ENCODE measurements around the gene KLF4. TPM values are rescaled to one million over a fixed set of nuclear protein-coding genes. Genes with fewer than 3 reads are reported as not detected.

Gene KLF4
- total RNA-seq, 2 experiments from 2014 or later, result not detected

- Histone ChIP-seq H2AFZ (ENCODE audit: low read length) (no peak overlapping the region), H3K4me1 (ENCODE audit: insufficient read depth, low read length, poor library complexity, severe bottlenecking) (no peaks in the 10 kb centered on the region), H3K36me3 (ENCODE audit: insufficient read depth, low read length) (no peaks in the 10 kb centered on the region), H3K4me2 (ENCODE audit: low read length) (no peak overlapping the region), H4K20me1 (ENCODE audit: insufficient read depth, low read length) (no peaks in the 10 kb centered on the region), H3K9me3 (ENCODE audit: low read length) (no peaks in the 10 kb centered on the region), H3K27ac (ENCODE audit: low read depth, low read length, poor library complexity, severe bottlenecking) (no peak overlapping the region), H3K9me2 (ENCODE audit: insufficient read depth, low read length) (no peaks in the 10 kb centered on the region), H3K4me3 (ENCODE audit: low read depth, low read length, poor library complexity, severe bottlenecking) (no peak overlapping the region), H3K79me2 (ENCODE audit: insufficient read depth, low read depth, low read length) (no peaks in the 10 kb centered on the region)
- TF ChIP-seq EZH2phosphoT487 (IDR thresholded peaks at IDR 0.05; ENCODE audit: borderline replicate concordance, low read depth, low read length) (no peak), CTCF (conservative IDR thresholded peaks at IDR 0.05; ENCODE audit: low read length) (no peak)
- POLR2A ChIA-PET, result no interaction called here
- no TSS peak for BruUV-seq (replicated peaks)
- intact Hi-C loops (cut with micrococcal nuclease; ENCODE audit: unreplicated experiment), result no loop called here
- CTCF ChIA-PET (ENCODE audit: unreplicated experiment), result no interaction called here
- no peak for DNase-seq (ENCODE audit: low spot score)
These were observed 34.0 kb downstream of the KLF4 start for GRCh38 chr9:107455425-107456135.

GRCh38 chr9:107453479-107453878 is 36.1 kb downstream of the KLF4 start:
- no peak for DNase-seq (ENCODE audit: low spot score)
- Histone ChIP-seq H3K79me2 (ENCODE audit: insufficient read depth, low read depth, low read length) (no peaks in the 10 kb centered on the region), H3K4me3 (ENCODE audit: low read depth, low read length, poor library complexity, severe bottlenecking) (no peak overlapping the region), H3K27ac (ENCODE audit: low read depth, low read length, poor library complexity, severe bottlenecking) (no peak overlapping the region), H2AFZ (ENCODE audit: low read length) (no peak overlapping the region), H4K20me1 (ENCODE audit: insufficient read depth, low read length) (no peaks in the 10 kb centered on the region), H3K4me1 (ENCODE audit: insufficient read depth, low read length, poor library complexity, severe bottlenecking) (no peaks in the 10 kb centered on the region), H3K4me2 (ENCODE audit: low read length) (no peak overlapping the region), H3K9me2 (ENCODE audit: insufficient read depth, low read length) (no peaks in the 10 kb centered on the region), H3K9me3 (ENCODE audit: low read length) (no peaks in the 10 kb centered on the region), H3K36me3 (ENCODE audit: insufficient read depth, low read length) (no peaks in the 10 kb centered on the region)
- BruUV-seq (replicated peaks), result no TSS peak
- CTCF ChIA-PET (ENCODE audit: unreplicated experiment), result no interaction called here
- POLR2A ChIA-PET, result no interaction called here
- TF ChIP-seq EZH2phosphoT487 (IDR thresholded peaks at IDR 0.05; ENCODE audit: borderline replicate concordance, low read depth, low read length), result no peak
- no peak for TF ChIP-seq CTCF (conservative IDR thresholded peaks at IDR 0.05; ENCODE audit: low read length)
- intact Hi-C loops (cut with micrococcal nuclease; ENCODE audit: unreplicated experiment), result no loop called here

- Histone ChIP-seq H3K9me3 (ENCODE audit: low read length) (no peaks in the 10 kb centered on the region), H3K27ac (ENCODE audit: low read depth, low read length, poor library complexity, severe bottlenecking) (no peak overlapping the region), H3K4me2 (ENCODE audit: low read length) (no peak overlapping the region), H3K9me2 (ENCODE audit: insufficient read depth, low read length) (no peaks in the 10 kb centered on the region), H3K4me1 (ENCODE audit: insufficient read depth, low read length, poor library complexity, severe bottlenecking) (no peaks in the 10 kb centered on the region), H3K79me2 (ENCODE audit: insufficient read depth, low read depth, low read length) (no peaks in the 10 kb centered on the region), H3K4me3 (ENCODE audit: low read depth, low read length, poor library complexity, severe bottlenecking) (no peak overlapping the region), H2AFZ (ENCODE audit: low read length) (no peak overlapping the region), H4K20me1 (ENCODE audit: insufficient read depth, low read length) (no peaks in the 10 kb centered on the region), H3K36me3 (ENCODE audit: insufficient read depth, low read length) (no peaks in the 10 kb centered on the region)
- TF ChIP-seq EZH2phosphoT487 (IDR thresholded peaks at IDR 0.05; ENCODE audit: borderline replicate concordance, low read depth, low read length), result no peak
- TF ChIP-seq CTCF (conservative IDR thresholded peaks at IDR 0.05; ENCODE audit: low read length), result no peak
- BruUV-seq (replicated peaks), result no TSS peak
- POLR2A ChIA-PET, result interaction anchor here (0.6 kb wide), 1 partner anchor 821 kb away, joined by 3 read pairs; no protein-coding TSS in a partner anchor
- DNase-seq (ENCODE audit: low spot score), result no peak
- intact Hi-C loops (cut with micrococcal nuclease; ENCODE audit: unreplicated experiment), result no loop called here
- CTCF ChIA-PET (ENCODE audit: unreplicated experiment), result no interaction called here
These were observed 41.7 kb downstream of the KLF4 start for GRCh38 chr9:107447834-107448233.
